Amygdala (tissue), 56 donors: Measurements from ENCODE around the gene SCNN1B.
A peak's percentile ranks its signal among the peaks of the same experiment; 100 is the strongest.
"Not testable (repeated sequence)": the region's sequence is repeated elsewhere in the genome, so short reads cannot be mapped to it uniquely, and the experiment has no call there.

Experiments used
- DNase-seq, 56 donors: peaks; one replicate each; lab custom pipeline; 2025; lab: John Stamatoyannopoulos, UW

The SCNN1B gene

GRCh38 chr16:23302045-23302956 is at the start of gene SCNN1B:
TSS of gene SCNN1B (plus strand) at chr16:23302302. CDS start at chr16:23348600, 46,298 bp downstream.
- peak in 2 of 56 donors; percentile 2 for DNase-seq

DNA sequence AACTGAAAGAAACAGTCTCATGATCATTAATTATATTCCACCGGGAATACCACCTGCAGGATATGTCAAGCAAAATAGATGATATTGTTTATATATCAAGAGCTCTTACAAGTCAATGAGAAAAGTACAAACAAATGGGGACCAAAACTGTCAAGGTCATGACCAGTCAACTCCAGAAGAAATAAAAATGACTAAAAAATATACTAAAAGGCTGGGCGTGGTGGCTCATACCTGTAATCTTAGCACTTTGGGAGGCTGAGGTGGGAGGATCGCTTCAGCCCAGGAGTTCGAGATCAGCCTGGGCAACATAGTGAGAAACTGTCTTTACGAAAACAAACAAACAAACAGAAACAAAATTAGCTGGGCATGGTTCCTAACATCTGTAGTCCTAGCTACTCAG is 49.8 kb upstream of the SCNN1B start:
- no peak for DNase-seq

DNA sequence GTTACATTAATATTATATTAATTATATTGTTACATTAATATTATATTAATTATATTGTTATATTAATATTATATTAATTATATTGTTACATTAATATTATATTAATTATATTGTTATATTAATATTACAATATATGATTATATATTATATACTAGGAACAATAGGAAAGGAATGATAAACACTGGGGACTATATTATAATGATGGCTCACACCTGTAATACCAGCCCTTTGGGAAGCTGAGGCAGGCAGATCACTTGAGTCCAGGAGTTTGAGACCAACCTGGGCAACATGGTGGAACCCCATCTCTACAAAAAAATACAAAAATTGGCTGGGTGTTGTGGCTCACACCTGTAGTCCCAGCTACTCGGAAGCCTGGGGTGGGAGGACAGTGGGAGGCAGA is 48.5 kb upstream of the SCNN1B start:
- not testable (repeated sequence) for DNase-seq

DNA sequence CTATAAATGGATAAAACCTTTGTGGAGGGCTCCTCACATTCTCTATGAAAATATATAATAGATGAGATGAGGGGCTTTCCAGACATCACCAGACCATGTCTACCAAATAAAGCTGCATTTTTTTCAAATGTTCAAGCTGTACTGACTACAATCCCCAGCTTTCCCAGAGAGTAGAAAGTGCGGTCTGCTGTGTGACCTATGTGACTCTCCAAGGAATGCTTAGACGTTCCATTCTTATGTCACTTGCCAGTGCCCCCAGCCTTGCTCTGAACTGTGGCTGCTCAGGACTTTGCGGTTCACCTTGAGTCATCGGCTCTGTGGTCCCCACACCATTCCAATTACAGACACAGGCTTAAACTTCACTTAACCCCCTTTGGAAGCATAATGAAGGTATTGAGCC is 47.8 kb upstream of the SCNN1B start:
- DNase-seq = no peak

DNA sequence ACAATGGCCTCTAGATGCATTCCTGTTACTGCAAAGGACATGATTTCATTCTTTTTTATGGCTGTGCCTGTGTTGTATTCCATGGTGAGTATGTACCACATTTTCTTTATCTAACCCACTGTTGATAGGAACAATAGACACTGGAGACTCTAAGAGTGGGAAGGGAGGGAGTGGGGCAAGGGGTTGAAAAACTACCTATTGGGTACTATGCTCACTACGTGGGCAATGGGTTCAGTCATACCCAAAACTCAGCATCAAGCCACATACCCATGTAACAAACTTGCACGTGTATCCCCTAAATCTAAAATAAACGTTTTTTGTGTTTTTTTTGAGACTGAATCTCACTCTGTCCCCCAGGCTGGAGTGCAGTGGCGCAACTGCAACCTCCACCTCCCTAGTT is 47.1 kb upstream of the SCNN1B start:
- no peak for DNase-seq

DNA sequence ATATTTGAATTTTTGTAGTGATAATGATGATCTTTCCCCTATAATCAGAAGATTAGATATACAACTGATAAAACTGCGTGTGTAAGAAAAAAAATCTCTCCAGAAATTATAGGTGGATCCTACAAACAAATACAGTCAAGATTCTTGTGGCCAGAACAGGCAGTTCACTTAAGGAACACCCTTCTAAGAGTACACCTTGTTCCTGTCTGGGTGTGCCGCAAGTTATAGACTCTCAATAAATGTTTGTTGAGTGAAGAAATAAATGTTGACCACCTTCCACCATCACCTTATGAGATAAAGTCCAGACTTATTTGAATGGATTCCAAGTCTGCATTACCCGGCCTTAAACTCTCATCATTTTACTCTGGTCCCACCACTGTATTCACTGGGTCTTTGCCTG is 45.7 kb upstream of the SCNN1B start:
- DNase-seq = no peak

DNA sequence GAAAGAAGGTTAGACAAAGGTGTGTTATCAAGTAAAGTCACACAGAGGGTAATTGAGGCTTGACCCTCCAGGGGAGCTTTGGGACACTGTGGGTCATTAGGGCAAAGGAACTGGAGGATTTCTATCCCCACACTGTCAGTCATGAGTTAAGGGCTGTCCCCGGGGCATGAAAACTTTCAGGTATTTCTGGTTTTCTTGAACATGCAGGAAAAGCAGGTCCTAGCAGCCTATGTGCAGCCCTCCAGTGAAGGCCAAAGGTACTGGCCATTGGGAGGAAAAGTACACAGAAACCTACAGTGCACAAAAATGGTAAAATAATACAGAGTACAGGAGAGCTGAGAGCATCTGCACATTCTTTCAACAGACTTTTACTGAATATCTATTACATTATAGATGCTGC is 44.4 kb upstream of the SCNN1B start:
- no peak for DNase-seq

DNA sequence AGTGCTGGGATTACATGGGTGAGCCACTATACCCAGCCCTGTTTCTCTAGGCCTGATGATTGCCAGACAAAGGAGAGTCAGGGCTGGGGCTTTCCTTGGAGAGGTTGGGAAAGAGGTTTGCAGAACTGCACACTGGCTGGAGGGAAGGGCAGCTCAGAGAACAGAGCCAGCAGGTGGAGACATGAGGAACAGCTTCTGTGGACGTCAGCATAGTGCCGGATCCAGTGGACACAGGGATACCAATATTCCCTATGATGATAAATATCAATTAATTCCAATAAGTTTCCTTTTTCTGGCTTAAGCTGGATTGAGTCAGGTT is 43.2 kb upstream of the SCNN1B start:
- no peak for DNase-seq

GRCh38 chr16:23267647-23268046 is 34.5 kb upstream of the SCNN1B start:
- DNase-seq = no peak

DNA sequence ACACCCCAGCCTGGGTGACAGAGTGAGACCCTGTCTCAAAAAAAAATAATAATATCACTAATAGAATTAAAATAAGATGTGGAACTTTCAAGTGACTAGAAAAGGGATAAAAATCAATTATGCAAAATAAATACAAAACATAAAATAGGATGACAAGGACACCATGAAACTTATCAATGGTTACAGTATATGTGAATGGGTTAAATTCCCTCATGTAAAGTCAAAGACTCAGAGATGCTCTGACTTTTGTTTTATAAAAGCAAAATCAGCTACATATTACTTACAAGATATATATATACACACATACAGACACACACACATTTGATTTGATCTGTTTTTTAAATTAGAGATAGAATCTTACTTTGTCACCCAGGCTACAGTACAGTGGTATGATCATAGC is 33.5 kb upstream of the SCNN1B start:
- DNase-seq = no peak

- DNase-seq = no peak
Measured at GRCh38 chr16:23269248-23269953, 32.7 kb upstream of the SCNN1B start.

GRCh38 chr16:23270654-23271053 is 31.4 kb upstream of the SCNN1B start:
- no peak for DNase-seq

DNA sequence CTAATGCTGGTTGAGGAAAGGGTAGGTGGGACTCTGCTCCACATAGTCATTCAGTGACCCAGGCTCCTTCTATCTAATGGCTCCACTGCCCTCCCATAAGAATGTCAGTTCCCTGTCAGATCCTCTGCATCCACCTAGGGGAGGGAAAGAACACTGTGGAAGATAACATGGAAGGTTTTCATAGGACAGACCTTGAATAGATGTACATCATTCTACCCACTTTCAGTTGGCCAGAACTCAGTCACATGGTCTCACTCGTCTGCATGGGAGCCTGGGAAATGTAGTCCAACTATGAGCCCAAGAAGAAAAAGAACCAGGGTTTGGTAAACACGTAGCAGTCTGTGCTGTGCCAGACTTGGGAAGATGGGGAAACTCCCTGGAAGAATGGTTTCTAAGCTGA is 27.1 kb upstream of the SCNN1B start:
- DNase-seq = no peak

- no peak for DNase-seq
Measured at GRCh38 chr16:23276821-23277220, 25.3 kb upstream of the SCNN1B start.

DNA sequence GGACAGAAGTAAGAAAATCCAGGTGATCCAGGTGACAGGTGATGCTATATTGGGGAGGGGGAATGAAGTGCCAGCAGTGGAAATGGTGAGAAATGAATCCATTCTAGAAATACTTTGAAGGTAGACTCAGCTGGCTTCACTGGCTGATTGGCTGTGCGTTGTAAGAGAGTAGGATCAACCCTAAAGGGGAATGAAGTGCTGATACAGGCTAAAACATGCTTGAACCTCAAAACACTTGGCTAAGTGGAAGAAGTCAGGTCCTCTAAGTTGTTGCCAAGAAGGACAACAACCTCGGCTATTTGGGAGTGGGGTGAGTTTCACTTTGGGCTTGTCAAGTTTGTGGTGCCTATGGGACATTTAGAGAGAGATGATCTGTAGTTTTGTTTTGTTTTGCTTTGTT is 24.1 kb upstream of the SCNN1B start:
- DNase-seq = no peak

DNA sequence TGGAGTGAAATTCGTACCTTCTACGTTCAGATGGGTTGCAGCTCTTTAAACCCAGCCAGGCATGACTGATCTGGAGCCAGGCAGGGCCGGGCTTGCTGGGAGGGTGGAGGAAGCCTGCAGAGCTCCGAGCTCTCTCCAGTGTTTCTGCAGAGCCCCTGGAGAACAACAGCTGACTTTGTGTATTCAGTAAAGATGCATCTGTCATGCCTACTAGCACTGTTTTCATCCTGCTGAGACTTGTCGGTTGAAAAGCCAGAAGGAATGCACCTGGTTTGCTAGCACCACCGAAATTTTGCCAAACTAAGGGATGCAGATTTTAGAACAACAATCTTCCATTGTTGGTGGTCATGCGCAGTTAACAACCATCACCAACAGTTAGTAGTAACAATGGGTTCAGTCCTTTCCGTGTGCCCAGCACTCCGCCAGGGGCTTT is 22.4 kb upstream of the SCNN1B start:
- DNase-seq = peak in 42 of 56 donors; percentile 3 to 67 (median 26)

DNA sequence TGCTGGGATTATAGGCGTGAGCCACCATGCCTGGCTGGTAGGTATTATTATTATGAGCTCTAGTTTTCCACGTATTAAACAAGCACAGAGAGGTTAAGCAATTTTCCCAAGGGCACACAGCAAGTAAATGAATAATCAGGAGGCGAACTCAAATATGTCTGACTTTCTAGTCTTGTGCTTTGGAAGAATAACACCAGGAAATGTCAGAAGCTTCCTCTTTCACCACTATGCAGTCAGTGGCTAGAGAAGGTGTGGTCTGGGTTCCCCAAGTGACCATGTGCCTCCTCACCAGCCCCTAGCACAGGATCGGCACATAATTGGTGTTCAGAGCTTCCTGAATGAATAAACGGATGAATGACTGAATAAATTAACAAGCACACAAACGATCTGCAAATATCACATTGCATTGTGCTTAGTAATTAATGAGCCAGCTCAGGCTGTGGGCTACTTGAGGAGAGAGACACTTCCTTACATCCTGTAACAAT is 21.6 kb upstream of the SCNN1B start:
- no peak for DNase-seq

DNA sequence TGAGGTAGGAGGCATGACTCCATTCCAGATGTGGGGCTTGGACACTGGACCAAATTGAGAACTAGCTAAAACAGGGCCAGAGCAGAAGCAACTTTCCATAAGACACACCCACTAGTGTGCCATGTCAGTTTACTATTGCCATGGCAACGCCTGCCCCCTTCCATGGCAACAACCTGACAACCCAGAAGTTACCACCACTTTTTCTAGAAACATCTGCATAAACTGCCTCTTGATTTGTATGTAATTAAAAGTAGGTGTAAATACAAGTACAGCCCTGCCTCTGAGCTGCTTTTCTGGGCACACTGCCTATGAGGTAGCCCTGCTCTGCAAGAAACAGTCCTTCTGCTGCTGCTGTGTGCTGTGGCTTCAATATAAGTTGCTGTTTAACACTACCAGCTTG is 19.5 kb upstream of the SCNN1B start:
- no peak for DNase-seq

GRCh38 chr16:23283571-23283970 is 18.5 kb upstream of the SCNN1B start:
- no peak for DNase-seq

GRCh38 chr16:23284584-23284983 is 17.5 kb upstream of the SCNN1B start:
- DNase-seq = peak in 1 of 56 donors; percentile 29

DNA sequence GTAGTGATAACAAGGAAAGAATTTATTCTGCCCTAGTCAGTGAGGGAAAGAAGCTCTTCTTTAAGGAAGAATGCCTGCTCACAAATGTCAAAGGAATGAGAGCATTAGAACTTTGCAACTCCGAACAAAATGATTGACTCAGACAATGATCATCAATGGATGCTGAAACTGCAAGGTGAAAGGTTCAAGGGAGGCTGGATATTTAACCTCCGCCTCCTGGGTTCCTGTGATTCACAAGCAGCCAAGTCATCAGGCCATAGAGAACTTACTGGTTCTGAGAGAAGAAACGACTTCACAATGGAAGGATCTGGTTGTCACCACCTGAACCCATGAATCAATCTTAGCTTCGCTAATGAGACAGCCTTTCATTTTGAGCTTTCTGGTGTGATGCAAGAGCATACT is 16.0 kb upstream of the SCNN1B start:
- DNase-seq = no peak

- no peak for DNase-seq
Measured at GRCh38 chr16:23288209-23288608, 13.9 kb upstream of the SCNN1B start.
